Retinal pigment epithelial cell (primary cell): Measurements from ENCODE around the gene TECTA.

Experiments used
- DNase-seq: peaks from one replicate; pipeline ENCODE4 v3.0.0-alpha.2; 2010; ENCODE audit warnings: low read depth
- H3K4me3 ChIP-seq: 2 replicates; pipeline ENCODE4 v1.5.1; 2011; ENCODE audit warnings: mild to moderate bottlenecking, low read length, control low read depth, moderate library complexity
- CTCF ChIP-seq: conservative IDR thresholded peaks from 2 replicates; pipeline ENCODE4 v1.5.1; 2011; ENCODE audit warnings: low read depth, low read length, control low read depth, inconsistent platforms

Gene TECTA

GRCh38 chr11:121105481-121106195, 4.6 kb downstream of the TECTA start:
- no peak for TF ChIP-seq CTCF
- DNase-seq, result no peak
- H3K4me3 ChIP-seq, result no peak overlapping the region

- TF ChIP-seq CTCF, result no peak
- DNase-seq, result no peak
- H3K4me3 ChIP-seq, result no peak overlapping the region
These were observed 5.8 kb downstream of the TECTA start for GRCh38 chr11:121106812-121107211.

GRCh38 chr11:121108413-121108812, 7.4 kb downstream of the TECTA start:
- no peak overlapping the region for H3K4me3 ChIP-seq
- DNase-seq, result no peak
- no peak for TF ChIP-seq CTCF

- no peak for DNase-seq
- TF ChIP-seq CTCF, result no peak
- no peak overlapping the region for H3K4me3 ChIP-seq
These were observed 8.4 kb downstream of the TECTA start for GRCh38 chr11:121109471-121109870.

GRCh38 chr11:121109916-121110586, 9.0 kb downstream of the TECTA start:
- no peak for TF ChIP-seq CTCF
- H3K4me3 ChIP-seq, result no peak overlapping the region
- no peak for DNase-seq

GRCh38 chr11:121110871-121111724, 10.1 kb downstream of the TECTA start:
- no peak for TF ChIP-seq CTCF
- H3K4me3 ChIP-seq, result no peak overlapping the region
- no peak for DNase-seq
